Activated CD4-positive, CD25-positive, alpha-beta regulatory T cell treated with anti-CD3 and anti-CD28 coated beads, Interleukin-2, amount 50 U/mL, for 72 hours (primary cell): ENCODE data around the gene ALLC.
A peak's percentile ranks its signal among the peaks of the same experiment; 100 is the strongest.
"Not testable (repeated sequence)": the region's sequence is repeated elsewhere in the genome, so short reads cannot be mapped to it uniquely, and the experiment has no call there.

ENCODE experiments used
- DNase-seq: peaks from one replicate; pipeline ENCODE4 v3.0.0; 2021

The ALLC gene

DNA sequence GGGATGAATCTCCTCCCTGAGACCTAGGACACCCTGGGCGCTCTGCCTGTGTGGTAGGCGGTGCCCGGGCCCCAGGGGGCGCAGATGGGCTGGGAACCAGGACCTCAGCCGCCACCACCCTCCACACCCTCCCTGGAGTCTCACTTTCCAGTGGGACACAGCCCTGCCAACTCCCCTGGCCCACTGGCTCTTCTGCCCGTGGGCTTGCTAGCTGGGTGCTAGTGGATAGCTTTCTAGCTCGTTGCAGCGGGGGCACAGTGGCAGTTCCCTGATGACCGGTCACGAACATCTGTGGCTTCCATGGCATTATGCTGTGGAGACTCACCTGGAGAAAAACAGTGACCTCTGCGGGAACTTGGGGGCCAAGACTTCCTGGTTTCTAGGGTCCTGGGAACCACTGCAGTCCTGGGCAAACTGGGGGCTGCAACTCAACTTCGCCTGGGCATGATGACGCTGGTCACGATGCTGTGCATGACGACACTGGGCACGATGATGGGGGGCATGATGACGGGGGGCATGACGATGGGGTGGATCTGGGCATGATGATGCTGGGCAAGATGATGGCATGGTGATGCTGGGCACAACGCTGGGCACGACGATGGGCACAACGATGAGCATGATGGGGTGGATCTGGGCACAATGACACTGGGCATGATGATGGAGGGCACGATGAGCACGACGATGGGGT, 31.0 kb upstream of the ALLC start:
- DNase-seq, result no peak

DNA sequence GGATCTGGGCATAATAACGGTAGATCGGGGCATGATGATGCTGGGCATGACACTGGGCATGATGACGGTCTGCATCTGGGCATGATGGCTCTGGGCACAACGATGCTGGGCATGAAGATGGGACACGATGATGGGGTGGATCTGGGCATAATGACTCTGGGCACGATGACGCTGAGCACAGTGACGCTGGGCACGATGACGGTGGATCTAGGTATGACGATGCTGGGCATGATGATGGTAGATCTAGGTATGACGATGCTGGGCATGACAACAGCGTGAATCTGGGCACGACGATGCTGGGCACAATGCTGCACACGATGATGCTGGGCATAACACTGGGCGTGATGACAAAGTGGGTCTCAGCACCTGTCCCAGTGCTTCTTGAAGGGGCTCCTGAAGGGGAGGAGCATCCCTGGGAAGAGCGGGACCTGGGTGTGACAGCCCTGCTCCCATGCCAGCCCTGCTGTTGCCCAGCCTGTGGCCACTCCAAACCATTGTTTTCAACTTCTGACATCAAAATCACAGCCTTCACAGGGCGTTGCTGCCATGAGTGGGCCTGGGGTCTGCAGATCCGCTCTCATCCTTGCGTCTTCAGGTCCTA, 30.4 kb upstream of the ALLC start:
- no peak for DNase-seq

DNA sequence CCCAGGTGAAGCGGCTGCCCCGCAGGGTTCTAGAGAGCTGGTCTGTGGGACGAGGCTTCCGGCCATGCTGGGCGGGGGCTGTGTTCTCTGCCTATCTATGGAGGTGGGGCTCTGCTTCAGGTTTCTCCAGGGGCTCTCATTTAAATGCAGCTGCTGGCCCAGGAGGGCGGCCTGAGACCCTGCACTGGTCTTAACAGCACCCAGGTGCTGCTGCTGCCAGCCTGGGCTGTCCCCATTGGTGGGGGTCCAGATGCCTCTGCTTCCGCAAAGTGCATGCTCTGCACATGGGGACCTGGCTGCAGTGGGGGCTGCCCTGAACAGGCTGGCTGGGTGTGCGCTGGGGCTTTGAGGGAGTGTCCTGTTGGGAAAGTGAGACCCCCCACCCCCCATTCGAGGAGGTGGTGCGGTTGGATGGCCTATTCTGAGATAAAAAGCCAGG, 29.7 kb upstream of the ALLC start:
- DNase-seq, result no peak

DNA sequence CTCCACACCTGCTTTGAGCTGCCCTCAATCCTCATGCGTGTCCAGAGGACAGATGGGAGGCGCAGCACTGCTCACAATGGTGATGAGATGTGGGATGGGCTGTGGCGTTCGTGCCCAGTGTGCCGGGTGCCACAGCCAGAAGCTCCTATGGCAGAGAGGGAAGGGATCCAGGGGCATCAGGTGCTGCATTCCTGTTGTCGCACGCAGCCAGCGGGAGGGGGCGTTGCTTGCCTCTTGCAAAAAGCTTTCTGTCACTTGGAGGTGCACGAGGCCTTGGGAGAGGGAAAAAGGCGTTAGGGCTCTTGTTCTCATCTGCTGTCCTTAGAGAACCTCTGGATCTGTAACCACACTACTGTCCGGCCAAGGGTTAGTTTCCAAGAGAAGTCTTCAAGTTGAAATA, 29.2 kb upstream of the ALLC start:
- DNase-seq, result no peak

DNA sequence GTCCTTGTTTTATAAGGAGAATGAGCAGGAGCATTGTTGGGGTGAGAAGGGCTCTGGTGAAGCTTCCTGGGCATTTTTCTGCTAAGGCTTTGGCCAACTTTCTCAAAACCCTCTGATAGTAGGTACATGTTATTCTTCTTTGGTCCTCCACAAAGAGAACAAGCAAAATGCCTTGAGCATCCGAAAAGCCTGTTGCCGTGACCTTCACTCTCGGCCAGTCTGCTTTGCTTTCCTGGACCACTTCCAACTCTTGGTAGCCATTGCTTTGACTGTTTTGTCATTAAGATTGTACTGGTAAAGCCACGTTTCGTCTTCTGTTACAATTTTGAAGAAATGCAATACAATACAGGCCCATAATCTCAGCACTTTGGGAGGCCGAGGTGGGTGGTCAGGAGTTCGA, 27.4 kb upstream of the ALLC start:
- no peak for DNase-seq

DNA sequence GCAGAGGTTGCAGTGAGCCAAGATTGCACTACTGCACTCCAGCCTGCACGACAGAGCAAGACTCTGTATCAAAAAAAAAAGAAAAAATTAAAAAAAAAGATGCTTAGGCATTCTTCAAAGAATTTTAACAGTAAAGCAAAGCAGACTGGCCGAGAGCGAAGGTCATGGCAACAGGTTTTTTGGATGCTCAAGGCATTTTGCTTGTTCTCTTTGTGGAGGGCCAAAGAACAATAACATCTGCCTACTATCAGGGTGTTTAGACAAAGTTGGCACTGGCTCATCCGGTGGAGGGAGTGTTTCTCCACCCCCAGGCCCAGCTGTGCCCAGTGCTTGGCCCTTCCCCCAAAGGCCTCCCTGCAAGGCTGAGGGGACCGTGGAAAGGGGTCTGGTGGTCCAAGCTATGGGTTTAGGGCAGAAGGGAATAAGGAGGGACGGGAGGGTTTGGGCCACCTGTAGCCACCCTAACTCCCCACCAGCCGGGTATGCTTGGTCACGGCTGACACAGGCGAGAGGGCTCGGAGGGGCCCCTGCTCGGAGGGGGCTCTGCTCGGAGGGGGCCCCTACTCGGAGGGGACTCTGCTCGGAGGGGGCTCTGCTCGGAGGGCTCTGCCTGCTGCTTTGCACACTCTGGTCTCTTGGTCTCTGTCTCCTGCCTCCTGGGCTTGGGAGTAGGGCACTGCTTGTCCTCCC, 26.7 kb upstream of the ALLC start:
- no peak for DNase-seq

DNA sequence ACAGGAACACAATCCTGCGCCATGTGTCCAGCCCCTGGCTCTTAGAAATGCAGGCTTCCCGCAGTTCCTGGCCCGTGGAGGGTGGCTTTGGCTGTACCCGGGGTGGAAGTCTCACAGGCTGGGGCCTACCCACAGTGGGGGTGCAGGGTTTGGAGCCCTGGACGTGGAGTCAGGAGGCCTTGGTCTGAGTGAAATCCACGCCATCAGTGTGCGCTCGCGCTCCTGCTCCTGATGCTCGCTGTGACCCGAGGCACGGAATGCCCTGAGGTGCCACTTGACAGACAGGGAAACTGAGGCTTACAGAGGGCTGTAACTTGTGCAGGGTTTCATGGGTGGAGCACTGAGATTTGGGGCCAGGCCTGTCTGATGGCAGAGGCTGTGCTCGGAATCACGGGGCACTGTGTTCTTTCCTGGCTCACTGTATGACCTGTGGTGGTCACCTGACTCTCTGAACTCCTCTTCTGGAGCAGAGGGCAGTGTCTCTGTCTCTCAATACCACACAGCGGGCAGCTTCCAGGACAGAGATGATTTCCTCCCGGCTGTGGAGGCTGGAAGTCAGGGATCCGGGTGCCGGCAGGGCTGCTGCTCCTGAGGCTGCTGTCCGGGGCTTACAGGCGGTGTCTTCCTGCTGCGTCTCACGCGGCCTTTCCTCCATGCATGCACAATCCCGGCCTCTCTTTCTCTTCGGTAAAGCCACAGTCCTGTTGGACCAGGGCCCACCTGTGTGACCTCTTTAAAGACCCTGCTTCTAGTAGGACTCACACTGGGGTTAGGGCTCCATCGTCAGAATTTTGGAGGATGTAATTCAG, 25.9 kb upstream of the ALLC start:
- no peak for DNase-seq

DNA sequence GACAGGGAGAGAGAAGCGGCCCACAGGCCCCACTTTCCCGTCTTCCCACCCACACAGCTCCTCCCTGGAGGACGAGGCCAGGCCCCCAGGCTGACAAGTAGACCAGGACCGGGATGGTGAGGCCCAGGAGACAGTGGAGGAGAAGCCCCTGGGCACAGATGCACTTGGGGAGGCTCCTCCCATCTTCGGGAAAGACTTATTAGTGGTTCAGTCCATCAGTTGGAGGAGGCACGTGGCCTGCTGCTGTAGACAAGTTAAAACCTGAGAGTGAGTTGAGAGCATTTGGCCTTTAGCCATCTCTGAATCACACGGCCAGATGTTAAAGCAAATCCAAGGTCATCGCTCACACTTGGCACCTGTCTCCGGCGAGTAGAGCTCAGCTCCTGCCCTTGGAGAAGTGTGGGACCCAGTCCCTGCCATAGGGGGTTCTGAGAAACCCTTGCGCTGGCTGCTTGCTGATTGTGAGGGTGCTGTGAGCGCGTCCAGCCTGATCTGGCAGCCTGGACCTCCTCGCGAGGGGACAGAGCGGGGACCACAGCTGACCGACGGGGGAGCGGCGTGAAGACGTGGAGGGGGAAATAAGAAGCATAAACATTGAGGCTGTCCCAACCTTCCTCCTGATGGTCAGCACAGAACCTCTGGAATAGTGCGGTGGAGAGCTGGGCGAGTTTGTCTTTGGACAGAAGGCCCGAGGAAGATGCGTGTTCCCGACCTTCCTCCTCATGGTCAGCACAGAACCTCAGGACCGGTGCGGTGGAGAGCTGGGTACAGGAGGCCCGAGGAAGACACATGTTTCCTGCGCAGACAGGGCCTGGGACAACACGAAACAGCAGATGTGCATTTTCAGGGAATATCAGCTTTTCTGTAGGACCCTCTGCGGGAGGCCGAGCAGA, 24.7 kb upstream of the ALLC start:
- peak; percentile 11 for DNase-seq

DNA sequence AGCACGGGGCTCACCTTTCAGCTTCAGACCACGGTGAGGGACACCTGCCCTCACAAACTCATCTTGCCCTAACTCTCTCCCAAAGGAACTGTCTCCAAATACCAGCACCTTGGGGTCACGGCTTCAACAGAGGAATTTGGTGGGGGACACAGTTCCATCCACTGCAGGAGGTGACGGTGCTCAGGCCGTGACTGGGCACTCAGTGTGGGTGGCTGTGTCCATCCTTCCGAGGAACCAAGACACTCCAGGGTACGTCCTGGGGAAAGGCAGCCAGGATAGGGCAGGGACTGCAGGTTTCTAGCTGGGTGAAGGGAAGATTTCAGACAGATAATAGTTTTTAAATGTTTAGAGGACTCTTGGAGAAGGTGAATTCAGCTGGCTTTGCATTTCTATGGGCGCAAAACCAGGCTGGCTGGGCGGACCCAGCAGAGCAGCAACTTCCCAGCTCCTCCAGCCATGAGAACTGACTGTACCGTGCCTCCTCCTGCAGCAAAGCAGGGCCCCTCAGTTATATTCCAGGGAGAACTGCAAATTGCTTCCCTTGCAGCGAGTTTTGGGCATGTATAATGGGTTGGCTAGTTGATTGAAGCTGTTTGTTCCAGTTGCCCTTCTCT, 23.9 kb upstream of the ALLC start:
- DNase-seq, result peak; percentile 6

DNA sequence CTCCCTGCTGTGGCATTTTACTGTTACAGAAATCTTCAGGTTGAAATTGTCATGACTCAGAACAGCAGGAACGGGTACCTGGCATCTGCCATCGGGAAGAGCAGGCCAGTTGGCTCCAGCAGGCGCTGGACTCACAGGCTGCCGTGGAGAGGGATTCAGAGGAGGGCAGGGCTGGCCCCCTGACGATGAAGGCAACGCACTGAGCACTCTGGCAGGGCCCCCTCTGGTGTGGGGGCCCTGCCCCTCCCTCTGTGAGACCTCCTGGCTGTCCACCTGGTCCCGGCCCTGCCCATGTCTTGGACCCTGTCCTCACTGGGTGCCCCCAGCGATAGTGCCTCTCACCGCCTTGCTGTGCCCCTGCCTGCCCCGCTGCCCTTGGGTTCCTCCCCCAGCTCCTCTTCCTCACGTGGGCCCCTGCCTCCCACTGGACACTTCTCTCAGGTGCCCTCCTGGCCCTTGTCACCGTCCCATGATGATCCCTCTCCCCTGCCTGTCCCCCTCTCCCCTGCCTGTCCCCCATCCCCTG, 23.3 kb upstream of the ALLC start:
- peak; percentile 5 for DNase-seq

DNA sequence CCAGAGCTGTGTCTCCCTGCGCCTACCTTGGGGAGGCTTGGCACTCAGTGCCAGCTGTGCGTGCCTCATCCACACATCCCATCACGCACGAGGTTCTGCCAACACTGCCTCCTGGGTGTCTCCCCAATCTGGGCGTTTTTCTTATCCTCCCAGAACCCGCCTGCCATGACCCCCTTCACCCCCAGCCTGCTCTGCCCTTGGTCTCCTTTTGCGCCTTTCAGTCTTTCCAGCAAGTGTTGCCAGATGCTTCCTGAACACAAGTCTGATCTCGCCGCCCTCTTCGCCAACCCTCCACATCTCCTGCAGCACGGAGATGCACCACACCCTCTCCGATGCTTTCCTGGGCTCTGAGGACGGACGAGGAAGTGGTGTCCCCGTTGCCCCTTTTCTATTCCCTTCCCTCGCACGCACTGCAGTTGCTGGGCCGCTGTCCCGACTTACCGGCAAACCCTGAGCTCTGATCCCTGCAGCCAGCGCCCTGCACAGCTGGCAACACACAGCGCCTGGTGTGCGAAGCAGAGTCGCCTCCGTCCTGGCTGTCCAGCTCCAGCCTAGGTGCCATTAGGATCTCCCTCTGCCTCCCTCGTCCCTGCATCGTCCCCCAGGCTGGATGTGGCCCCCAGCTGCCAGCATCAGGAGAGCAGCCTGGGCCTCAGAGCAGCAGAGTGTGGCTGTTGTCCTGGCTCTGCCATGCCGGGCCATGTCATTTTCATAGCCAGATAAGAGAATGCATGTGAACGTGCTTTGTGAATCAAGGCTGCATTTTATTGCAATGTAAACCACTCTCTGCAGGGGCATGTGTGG, 22.6 kb upstream of the ALLC start:
- peak; percentile 9 for DNase-seq

DNA sequence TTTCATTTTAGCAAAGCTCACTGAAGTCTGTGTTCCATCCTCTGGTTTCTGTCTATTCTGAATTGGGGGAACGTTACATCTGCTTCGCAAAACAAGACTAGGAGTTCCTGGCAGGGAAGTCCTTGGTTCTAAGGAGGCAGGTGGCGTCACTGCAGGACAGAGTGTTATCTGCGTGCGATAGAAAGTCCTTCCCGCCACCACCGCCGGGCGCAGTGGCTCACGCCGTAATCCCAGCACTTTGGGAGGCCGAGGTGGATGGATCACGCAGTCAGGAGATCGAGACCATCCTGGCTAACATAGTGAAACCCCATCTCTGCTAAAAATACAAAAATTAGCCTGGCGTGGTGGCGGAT, 22.0 kb upstream of the ALLC start:
- not testable (repeated sequence) for DNase-seq

DNA sequence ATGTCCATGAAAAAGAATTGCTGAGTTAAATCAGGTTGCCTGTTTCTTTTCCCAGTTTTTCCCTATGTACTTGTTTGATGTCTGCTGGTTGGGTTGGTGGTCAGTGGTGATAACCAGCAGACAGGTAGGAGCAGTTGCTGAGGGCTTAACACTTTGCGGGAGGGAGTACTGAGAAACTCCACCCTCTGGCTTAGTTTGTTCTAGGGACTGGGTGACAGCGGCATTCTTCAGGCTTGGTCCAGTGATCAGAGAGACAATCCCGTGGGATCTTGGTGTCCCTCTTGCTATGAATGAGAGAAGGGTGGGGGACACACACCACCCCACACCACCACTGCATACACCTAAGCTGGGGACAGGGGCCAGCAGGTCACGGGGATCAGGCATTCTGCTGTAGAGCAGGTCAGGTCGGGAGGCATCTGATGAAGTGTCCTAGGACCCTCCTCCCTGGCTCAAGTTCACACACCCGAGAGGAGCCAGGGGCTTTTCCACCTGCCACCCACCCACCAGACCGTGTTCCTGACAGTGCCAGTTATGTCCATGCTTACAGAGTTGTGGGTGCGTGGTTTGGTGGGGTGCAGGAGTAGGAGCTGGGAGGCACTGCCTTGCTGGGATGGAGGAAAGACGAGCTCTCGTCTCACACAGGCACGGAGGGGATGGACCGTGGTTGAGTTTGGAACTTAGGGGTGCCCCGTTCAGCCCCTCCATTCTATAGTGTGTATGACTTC, 21.3 kb upstream of the ALLC start:
- DNase-seq, result peak; percentile 0

DNA sequence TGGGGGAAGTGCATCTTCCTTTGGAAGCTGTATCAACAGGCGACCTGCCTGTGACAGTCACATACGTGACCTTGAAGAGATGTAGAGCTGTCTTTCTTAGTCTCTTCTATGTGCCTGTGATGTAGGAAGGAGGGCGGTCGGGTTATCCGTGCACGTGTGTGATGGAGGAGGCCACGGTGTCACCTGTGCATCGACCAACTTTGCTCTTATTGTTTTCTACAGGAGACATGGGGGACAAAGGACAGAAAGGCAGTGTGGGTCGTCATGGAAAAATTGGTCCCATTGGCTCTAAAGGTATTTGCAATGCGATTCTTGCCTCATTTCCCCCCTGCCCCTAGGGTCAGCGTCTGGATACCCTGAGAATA, 20.7 kb upstream of the ALLC start:
- DNase-seq, result peak; percentile 4

DNA sequence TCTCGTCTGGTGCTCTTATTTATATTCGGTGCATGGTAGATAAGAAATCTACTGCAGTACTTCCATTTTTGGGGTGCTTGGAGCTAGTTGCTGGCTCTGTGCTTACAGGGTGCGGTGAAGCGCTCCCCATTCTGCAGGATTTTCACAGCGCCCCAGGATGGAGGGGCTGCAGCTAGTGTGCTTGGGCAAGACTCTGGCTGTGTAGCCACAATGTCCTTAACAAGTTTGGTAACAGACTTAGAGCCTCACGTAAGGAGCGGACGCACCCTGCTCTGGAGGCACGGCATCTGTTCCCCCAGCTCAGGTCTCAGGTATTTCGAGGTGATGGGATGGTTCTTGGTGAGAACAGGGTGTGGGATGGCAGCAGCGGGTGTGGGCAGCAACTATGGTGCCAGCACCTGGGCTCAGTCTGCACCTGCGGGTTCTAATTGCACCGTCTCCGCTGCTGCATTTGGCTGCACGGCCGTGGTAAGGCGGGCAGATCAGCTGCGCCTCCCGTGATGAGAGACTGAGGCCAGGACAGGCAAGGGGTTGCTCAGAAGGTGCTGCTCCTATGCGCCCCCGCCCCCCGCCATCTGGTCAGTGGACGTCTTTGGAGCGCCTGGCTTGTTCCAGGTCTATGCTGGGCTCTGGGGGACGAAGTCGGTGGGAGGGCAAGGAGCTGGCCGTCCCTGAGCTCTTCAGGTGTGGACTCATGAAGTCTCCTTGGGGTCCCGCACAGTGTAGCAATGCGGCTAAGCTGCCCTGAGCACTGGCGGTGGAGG, 20.1 kb upstream of the ALLC start:
- DNase-seq, result peak; percentile 23

DNA sequence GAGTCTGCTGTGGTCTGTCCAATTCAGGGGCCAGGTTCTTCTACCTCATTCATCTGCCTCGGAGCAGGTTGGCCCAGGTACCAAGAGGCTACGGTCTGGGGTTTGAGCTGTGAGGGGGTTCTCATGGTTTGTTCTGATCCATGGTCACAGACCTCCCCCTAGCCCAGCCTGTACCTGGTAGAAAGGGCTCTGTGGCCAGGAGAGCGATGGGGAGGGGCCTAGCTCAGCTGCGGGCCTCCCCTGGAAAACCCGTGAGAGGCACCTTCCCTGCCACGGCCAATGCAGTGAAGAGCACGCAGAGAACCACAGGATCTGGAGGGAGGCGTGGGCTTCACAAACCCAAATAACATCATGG, 19.6 kb upstream of the ALLC start:
- DNase-seq, result peak; percentile 20

DNA sequence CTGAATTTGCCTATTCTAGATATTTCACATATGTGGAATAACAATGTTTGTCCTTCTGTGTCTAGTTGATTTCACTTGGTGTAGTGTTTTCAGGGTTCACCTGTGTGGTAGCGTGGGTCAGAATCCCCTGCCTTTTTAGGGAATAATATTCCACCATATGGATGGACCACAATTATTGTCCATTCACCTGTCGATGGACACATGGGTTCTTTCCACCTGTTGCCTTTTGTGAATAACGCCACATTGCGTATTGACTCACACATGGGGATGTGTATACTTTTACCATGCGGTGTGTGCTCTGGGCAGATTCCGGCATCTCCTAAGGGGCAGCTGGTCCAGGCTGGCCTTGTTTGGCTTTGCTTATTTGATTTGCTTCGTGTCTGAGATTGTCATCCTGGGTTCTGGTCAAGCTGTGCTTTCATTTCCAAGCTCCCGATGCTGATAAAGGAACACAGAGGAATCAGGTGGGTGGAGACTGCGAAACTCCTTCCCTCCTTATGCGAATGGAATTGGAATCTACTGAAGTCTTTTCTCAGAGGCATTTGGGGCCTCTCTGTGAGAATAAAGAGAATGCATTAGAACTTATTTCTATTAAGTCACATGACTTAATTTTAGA, 18.9 kb upstream of the ALLC start:
- no peak for DNase-seq

DNA sequence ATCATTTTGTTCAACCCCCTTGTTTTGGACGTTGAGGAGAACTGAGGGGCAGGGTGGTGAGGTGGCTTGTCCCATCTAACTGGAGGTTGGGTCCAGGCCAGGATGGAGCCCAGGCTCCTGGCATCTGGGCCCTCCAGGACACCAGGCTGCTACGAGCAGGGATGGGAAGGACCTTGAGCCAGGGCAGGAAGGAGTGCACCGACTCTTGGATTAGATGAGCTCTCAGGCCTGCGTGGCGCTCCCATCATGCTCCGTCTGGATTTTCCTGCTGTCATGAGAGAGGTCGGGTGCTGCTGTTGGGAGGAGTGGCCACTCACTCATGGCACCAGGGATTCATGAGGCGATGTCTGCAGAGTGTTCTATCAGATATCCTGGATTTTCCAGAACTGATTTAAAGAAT, 18.3 kb upstream of the ALLC start:
- DNase-seq, result peak; percentile 5

DNA sequence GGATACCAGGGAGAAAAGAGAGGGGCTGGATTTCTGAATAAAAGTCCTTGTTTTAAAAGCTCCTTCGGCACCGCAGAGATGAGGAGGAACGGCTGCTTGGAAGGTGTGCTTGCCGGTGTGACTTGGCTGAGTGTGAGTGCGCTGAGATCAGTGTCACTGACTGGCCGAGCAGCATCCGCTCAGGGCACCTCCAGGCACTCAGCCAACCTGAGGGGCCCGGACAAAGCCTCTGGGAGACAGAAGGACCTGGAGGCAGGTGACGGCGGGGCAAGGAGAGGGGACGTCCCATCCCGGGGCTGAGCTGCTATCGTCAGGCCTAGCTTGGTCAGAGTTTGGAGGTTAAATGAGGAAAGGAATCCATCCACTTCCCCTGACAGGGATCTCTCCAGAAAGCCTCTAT, 16.8 kb upstream of the ALLC start:
- peak; percentile 2 for DNase-seq
